Gastrocnemius medialis (tissue), 4 donors: ENCODE data around the gene MBNL2. TPM values are rescaled to one million over a fixed set of nuclear protein-coding genes. Genes with fewer than 3 reads are reported as not detected.
A peak's percentile ranks its signal among the peaks of the same experiment; 100 is the strongest.

Experiments used
- ATAC-seq, 2 donors: fragments of 150-250 bp; one replicate each; pipeline ENCODE4 v1.9.1; 2016
- DNase-seq, 2 donors: peaks; one replicate each; pipeline ENCODE4 v3.0.0-alpha.2; 2019
- H3K27ac ChIP-seq, 4 donors: fragments of 200-600 bp; sonication (generic); 1 replicate in 1 of 4; 2 replicates in 3 of 4; pipeline ENCODE4 v1.5.1; 2016 to 2018; ENCODE audit warnings: mild to moderate bottlenecking in 2 of 4, moderate library complexity in 1 of 4
- H3K27me3 ChIP-seq, 3 donors: fragments of 200-600 bp; sonication (generic) in 2 of 3; 1 replicate in 1 of 3; 2 replicates in 2 of 3; pipeline versions ENCODE4 v1.5.1 to v1.6.0; 2016 to 2019; ENCODE audit warnings: mild to moderate bottlenecking in 1 of 3, moderate library complexity in 1 of 3
- H3K36me3 ChIP-seq, 2 donors: fragments of 200-600 bp; sonication (generic) in 1 of 2; one replicate each; pipeline ENCODE4 v1.5.1; 2017 to 2018
- H3K4me1 ChIP-seq, 2 donors: fragments of 200-600 bp; sonication (generic) in 1 of 2; one replicate each; pipeline ENCODE4 v1.5.1; 2016 to 2017; ENCODE audit warnings: mild to moderate bottlenecking in 2 of 2
- H3K4me3 ChIP-seq, 4 donors: fragments of 200-600 bp; sonication (generic) in 3 of 4; 1 replicate in 1 of 4; 2 replicates in 3 of 4; pipeline ENCODE4 v1.5.1; 2016 to 2019; ENCODE audit warnings: mild to moderate bottlenecking in 2 of 4
- H3K9me3 ChIP-seq, 3 donors: fragments of 200-600 bp; sonication (generic) in 2 of 3; 1 replicate in 1 of 3; 2 replicates in 2 of 3; pipeline ENCODE4 v1.5.1; 2016 to 2019
- CTCF ChIP-seq, 5 experiments: fragments of 450-650 bp in 3 of 5; fragments of 200-600 bp in 2 of 5; sonication (generic) in 2 of 5; IDR thresholded peaks in 4 of 5; conservative IDR thresholded peaks in 1 of 5; 1 replicate in 4 of 5; 2 replicates in 1 of 5; pipeline ENCODE4 v1.5.1; 2016 to 2019; ENCODE audit warnings: antibody characterized with exemption in 5 of 5, mild to moderate bottlenecking in 3 of 5, moderate library complexity in 3 of 5
- POLR2A ChIP-seq, 2 donors: fragments of 450-650 bp; IDR thresholded peaks; one replicate each; pipeline ENCODE4 v1.6.1; 2017; ENCODE audit warnings: antibody characterized with exemption in 2 of 2, mild to moderate bottlenecking in 2 of 2, moderate library complexity in 2 of 2
- in situ Hi-C, 4 donors: fragments of 200-750 bp; cut with MboI; loops; one replicate each; pipeline versions ENCODE4 v1.15.0 to v1.8.0; 2017; ENCODE audit warnings: low sequenced_read_pairs in 4 of 4
- intact Hi-C: fragments of 100-400 bp; cut with DNase I; formaldehyde crosslinking; loops from one replicate; pipeline ENCODE4 v1.15.1; 2023; ENCODE audit warnings: low total_unique reads
- total RNA-seq, 4 donors: library from RNA; depleted of rRNA; stranded (reverse); fragments of >200 nt; gene quantifications; one replicate each; pipeline versions ENCODE4 v1.1.0 to v1.2.3, GENCODE V29; 2016

Gene MBNL2
- total RNA-seq, 4 donors from 2014 or later = 47.9 to 92.0 (median 71.3) TPM

- Histone ChIP-seq H3K27me3 (no peaks in the 10 kb centered on the region), H3K4me3 (no peak overlapping the region), H3K27ac (peak overlapping the region; percentile 5 to 60 (median 58)), H3K4me1 (peaks cover 59 to 70% of the 10 kb centered on the region in 2 donors), H3K36me3 (no peaks in the 10 kb centered on the region), H3K9me3 (no peaks in the 10 kb centered on the region)
- DNase-seq = no peak
- intact Hi-C loops (no loop called here), in situ Hi-C loops (no loop called here)
- TF ChIP-seq CTCF (IDR thresholded peaks at IDR 0.05 in 4 of 5, conservative IDR thresholded peaks at IDR 0.05 in 1 of 5) (no peak), POLR2A (IDR thresholded peaks at IDR 0.05) (no peak)
- no peak for ATAC-seq
These were observed 105.5 kb downstream of the MBNL2 start for GRCh38 chr13:97327506-97328221.

GRCh38 chr13:97328222-97328790 is 106.2 kb downstream of the MBNL2 start:
- peaks cover 57 to 65% of the 10 kb centered on the region in 2 donors for H3K4me1 ChIP-seq
- no peak overlapping the region for H3K4me3 ChIP-seq
- H3K27ac ChIP-seq = peak overlapping the region; percentile 5 to 60 (median 58)
- H3K9me3 ChIP-seq = no peaks in the 10 kb centered on the region
- intact Hi-C loops = no loop called here
- in situ Hi-C loops = no loop called here
- no peaks in the 10 kb centered on the region for H3K27me3 ChIP-seq
- H3K36me3 ChIP-seq = no peaks in the 10 kb centered on the region
- ATAC-seq (peak; percentile 39 to 53), DNase-seq (peak in 1 of 2 donors; percentile 41)
- TF ChIP-seq POLR2A (IDR thresholded peaks at IDR 0.05) = no peak
- no peak for TF ChIP-seq CTCF (IDR thresholded peaks at IDR 0.05 in 4 of 5, conservative IDR thresholded peaks at IDR 0.05 in 1 of 5)

DNA sequence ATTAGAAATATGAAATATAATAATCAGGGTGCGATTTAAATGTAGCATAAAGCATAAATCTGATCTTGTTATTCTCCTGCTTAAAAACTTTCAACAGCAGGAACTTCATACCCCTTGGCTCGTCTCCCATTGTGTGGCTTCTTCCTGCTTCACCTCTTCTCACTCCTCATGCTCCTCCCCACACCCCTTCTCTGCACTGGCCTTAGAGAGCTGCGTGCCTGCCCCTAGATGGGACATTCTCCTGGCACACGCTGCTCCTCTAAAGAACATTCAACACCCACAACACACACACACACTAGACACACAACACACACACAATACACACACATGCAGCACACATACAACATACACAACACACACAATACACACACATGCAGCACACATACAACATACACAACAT is 107.2 kb downstream of the MBNL2 start:
- DNase-seq (no peak), ATAC-seq (no peak)
- Histone ChIP-seq H3K27ac (peak overlapping the region in 1 of 4 donors; percentile 36), H3K27me3 (no peaks in the 10 kb centered on the region), H3K4me1 (peaks cover 52 to 64% of the 10 kb centered on the region in 2 donors), H3K9me3 (no peaks in the 10 kb centered on the region), H3K36me3 (no peaks in the 10 kb centered on the region), H3K4me3 (no peak overlapping the region)
- in situ Hi-C loops = no loop called here
- intact Hi-C loops = no loop called here
- no peak for TF ChIP-seq POLR2A (IDR thresholded peaks at IDR 0.05)
- no peak for TF ChIP-seq CTCF (IDR thresholded peaks at IDR 0.05 in 4 of 5, conservative IDR thresholded peaks at IDR 0.05 in 1 of 5)

GRCh38 chr13:97330448-97330847 is 108.3 kb downstream of the MBNL2 start:
- no peaks in the 10 kb centered on the region for H3K36me3 ChIP-seq
- TF ChIP-seq POLR2A (IDR thresholded peaks at IDR 0.05) (no peak), CTCF (IDR thresholded peaks at IDR 0.05 in 4 of 5, conservative IDR thresholded peaks at IDR 0.05 in 1 of 5) (no peak)
- peaks cover 55 to 61% of the 10 kb centered on the region in 2 donors for H3K4me1 ChIP-seq
- no peak overlapping the region for H3K4me3 ChIP-seq
- DNase-seq (no peak), ATAC-seq (no peak)
- intact Hi-C loops = no loop called here
- no peaks in the 10 kb centered on the region for H3K27me3 ChIP-seq
- no peak overlapping the region for H3K27ac ChIP-seq
- in situ Hi-C loops = no loop called here
- no peaks in the 10 kb centered on the region for H3K9me3 ChIP-seq
